MCF 10A (cell line): ENCODE results near the gene LRRC51. TPM values are rescaled to one million over a fixed set of nuclear protein-coding genes. Genes with fewer than 3 reads are reported as not detected.

Source experiments
- BruUV-seq: library from RNA; stranded (reverse); fragments of 400-500 nt; replicated peaks from 2 replicates; lab custom pipeline; 2021; lab: Mats Ljungman, UMichigan
- CTCF ChIA-PET: fragments of 300-600 bp; sonication (Branson Sonifier 250); formaldehyde crosslinking; extraction: SDS; loops from one replicate; lab custom pipeline; 2021; ENCODE audit warnings: antibody characterized with exemption, inconsistent platforms; lab: Yijun Ruan, JAX
- POLR2A ChIA-PET: fragments of 300-600, 350-650 bp; sonication (Branson Sonifier 250); formaldehyde crosslinking; extraction: SDS; loops from one replicate; lab custom pipeline; 2020; ENCODE audit warnings: antibody characterized with exemption, inconsistent platforms; lab: Yijun Ruan, JAX
- DNase-seq: peaks from one replicate; pipeline ENCODE4 v3.0.0-alpha.2; 2018; ENCODE audit not compliant: unreplicated experiment
- H3K27ac Mint-ChIP-seq: one replicate; pipeline ENCODE4 v1.8.0; 2022; ENCODE audit warnings: mild to moderate bottlenecking, low read depth, mixed read lengths; ENCODE audit not compliant: unreplicated experiment
- H3K27me3 Mint-ChIP-seq: one replicate; pipeline ENCODE4 v1.8.0; 2022; ENCODE audit warnings: mixed read lengths; ENCODE audit not compliant: insufficient read depth, unreplicated experiment
- H3K36me3 Mint-ChIP-seq: one replicate; pipeline ENCODE4 v1.8.0; 2022; ENCODE audit warnings: mild to moderate bottlenecking, moderate library complexity, mixed read lengths; ENCODE audit not compliant: insufficient read depth, unreplicated experiment
- H3K4me1 Mint-ChIP-seq: one replicate; pipeline ENCODE4 v1.8.0; 2022; ENCODE audit warnings: mixed read lengths; ENCODE audit not compliant: insufficient read depth, unreplicated experiment
- H3K4me3 Mint-ChIP-seq: one replicate; pipeline ENCODE4 v1.8.0; 2022; ENCODE audit warnings: mild to moderate bottlenecking, moderate library complexity, mixed read lengths; ENCODE audit not compliant: unreplicated experiment
- H3K9me3 Mint-ChIP-seq: one replicate; pipeline ENCODE4 v1.8.0; 2022; ENCODE audit warnings: mixed read lengths; ENCODE audit not compliant: unreplicated experiment
- intact Hi-C: fragments of 100-400 bp; cut with micrococcal nuclease; formaldehyde crosslinking; loops from 2 replicates; pipeline ENCODE4 v1.14.1; 2022
- total RNA-seq: library from RNA; stranded (reverse); gene quantifications from 2 replicates; pipeline ENCODE4 v1.2.3, GENCODE V29; 2022
- TF ChIP-seq, protein P1 (sequence below): fragments of 200-600 bp; IDR thresholded peaks from one replicate; pipeline ENCODE4 v1.8.0; 2022; ENCODE audit warnings: antibody characterized with exemption, mild to moderate bottlenecking; ENCODE audit not compliant: unreplicated experiment

LRRC51 gene
- total RNA-seq, 1 experiment from 2014 or later: 9.5 TPM

DNA sequence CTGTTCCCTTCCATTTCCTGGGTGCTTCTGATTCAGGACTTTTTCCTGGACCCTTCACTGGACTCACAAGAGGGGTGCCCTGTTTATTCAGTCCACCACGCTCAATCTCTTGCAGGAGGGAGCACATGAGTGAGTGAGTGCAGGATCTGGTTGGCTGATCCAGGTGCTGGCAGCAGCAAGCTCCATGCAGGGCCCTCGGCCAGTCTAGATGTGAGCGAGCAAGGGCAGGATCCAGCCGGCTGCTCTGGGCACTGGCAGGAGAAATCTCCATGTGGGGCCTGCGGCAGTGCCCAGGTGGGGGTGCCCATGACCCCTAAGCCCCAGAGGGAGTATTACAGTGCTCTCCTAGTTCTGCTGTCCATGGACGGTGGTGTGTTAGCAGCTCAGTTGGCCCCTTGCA is 43.4 kb downstream of the LRRC51 start:
- Mint-ChIP-seq H3K4me1 (no peaks in the 10 kb centered on the region), H3K27ac (no peak overlapping the region), H3K4me3 (no peak overlapping the region), H3K36me3 (peaks cover 1% of the 10 kb centered on the region), H3K9me3 (no peaks in the 10 kb centered on the region), H3K27me3 (no peaks in the 10 kb centered on the region)
- no peak for DNase-seq
- ChIA-PET CTCF (interaction anchor here (1.0 kb wide), 1 partner anchor 57 kb away, joined by 3 read pairs; no protein-coding TSS in a partner anchor), POLR2A (interaction anchor here (1.2 to 1.4 kb wide), 2 partner anchors 11 to 21 kb away, joined by 3 to 6 read pairs; partner anchors contain the start of gene ANAPC15)
- intact Hi-C loops: no loop called here
- TF ChIP-seq, protein P1, sequence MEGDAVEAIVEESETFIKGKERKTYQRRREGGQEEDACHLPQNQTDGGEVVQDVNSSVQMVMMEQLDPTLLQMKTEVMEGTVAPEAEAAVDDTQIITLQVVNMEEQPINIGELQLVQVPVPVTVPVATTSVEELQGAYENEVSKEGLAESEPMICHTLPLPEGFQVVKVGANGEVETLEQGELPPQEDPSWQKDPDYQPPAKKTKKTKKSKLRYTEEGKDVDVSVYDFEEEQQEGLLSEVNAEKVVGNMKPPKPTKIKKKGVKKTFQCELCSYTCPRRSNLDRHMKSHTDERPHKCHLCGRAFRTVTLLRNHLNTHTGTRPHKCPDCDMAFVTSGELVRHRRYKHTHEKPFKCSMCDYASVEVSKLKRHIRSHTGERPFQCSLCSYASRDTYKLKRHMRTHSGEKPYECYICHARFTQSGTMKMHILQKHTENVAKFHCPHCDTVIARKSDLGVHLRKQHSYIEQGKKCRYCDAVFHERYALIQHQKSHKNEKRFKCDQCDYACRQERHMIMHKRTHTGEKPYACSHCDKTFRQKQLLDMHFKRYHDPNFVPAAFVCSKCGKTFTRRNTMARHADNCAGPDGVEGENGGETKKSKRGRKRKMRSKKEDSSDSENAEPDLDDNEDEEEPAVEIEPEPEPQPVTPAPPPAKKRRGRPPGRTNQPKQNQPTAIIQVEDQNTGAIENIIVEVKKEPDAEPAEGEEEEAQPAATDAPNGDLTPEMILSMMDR: no peak
- no TSS peak for BruUV-seq

DNA sequence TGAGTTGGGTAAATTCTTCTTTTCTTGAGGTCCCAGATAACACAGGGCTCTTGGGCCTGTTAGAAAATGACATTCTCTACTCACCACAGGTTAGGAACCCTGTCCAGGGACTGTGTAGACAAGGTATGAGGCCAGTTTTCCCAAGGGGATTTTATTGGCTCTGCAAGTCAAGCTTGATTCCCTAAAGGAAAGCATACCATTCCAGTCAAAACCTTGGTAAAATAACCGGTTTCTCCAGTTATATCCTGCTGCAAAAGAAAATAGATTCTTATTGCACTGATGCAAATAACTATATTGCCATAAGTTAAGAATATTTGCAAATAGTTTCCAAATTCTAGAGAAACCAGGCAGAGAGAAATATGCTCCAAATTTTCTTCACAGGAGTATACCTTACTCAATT is 45.3 kb downstream of the LRRC51 start:
- DNase-seq: no peak
- intact Hi-C loops: no loop called here
- Mint-ChIP-seq H3K9me3 (no peaks in the 10 kb centered on the region), H3K36me3 (no peaks in the 10 kb centered on the region), H3K4me1 (no peaks in the 10 kb centered on the region), H3K27ac (no peak overlapping the region), H3K4me3 (no peak overlapping the region), H3K27me3 (no peaks in the 10 kb centered on the region)
- CTCF ChIA-PET: interaction anchor here (1.1 to 1.7 kb wide), 3 partner anchors 11 to 57 kb away, joined by 3 to 5 read pairs (median 4); no protein-coding TSS in a partner anchor
- no TSS peak for BruUV-seq
- POLR2A ChIA-PET: interaction anchor here (1.1 to 1.3 kb wide), 2 partner anchors 12 to 15 kb away, joined by 4 read pairs; no protein-coding TSS in a partner anchor
- TF ChIP-seq, protein P1: no peak

DNA sequence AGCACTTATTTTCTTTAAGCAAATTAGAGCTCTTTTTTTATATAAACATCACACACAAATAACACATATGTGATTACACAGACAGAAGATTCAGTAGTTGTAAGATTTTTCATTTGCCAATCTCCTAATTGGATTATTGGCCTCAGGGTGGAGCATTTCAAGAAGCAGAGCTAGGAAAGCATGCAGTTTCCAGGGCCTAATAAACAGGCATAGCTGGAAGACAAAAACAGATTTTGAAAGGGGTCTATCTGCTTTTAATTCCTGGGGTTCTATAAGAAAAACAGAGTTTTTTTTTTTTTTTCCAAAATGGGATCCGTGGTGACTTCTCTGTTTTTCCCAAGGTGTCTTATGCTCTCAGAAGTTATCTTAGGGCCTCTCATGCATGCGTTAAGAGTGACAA is 47.3 kb downstream of the LRRC51 start:
- no peak overlapping the region for H3K4me3 Mint-ChIP-seq
- CTCF ChIA-PET: interaction anchor here (0.6 to 2.1 kb wide), 3 partner anchors 16 to 115 kb away, joined by 3 to 7 read pairs (median 6); no protein-coding TSS in a partner anchor

DNA sequence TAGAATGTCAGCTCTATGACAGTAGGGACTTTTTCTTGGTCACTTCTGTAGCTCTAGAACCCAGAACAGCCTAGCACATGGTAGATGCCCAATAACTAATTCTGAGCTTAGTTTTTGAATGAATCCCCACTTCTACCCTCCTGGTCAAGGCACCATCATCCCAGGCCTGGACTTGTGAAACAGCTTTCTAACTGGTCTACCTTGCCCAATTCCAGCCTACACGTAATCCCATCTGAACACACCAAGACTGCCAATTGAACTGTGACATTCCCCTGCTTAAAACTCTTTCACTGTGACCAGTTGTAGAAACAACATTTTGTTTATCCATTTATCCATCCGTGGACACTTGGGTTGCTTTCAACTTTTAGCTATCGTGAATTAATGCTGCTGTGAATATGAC is 48.7 kb downstream of the LRRC51 start:
- H3K4me1 Mint-ChIP-seq: no peaks in the 10 kb centered on the region
- intact Hi-C loops: no loop called here
- DNase-seq: no peak
- H3K27me3 Mint-ChIP-seq: no peaks in the 10 kb centered on the region
- no TSS peak for BruUV-seq
- H3K27ac Mint-ChIP-seq: no peak overlapping the region
- POLR2A ChIA-PET: interaction anchor here (0.8 to 1.3 kb wide), 2 partner anchors 14 to 16 kb away, joined by 4 read pairs; partner anchors contain the start of gene ANAPC15
- H3K4me3 Mint-ChIP-seq: no peak overlapping the region
- TF ChIP-seq, protein P1: no peak
- CTCF ChIA-PET: interaction anchor here (0.6 to 1.3 kb wide), 2 partner anchors 11 to 14 kb away, joined by 5 to 6 read pairs; no protein-coding TSS in a partner anchor
- no peaks in the 10 kb centered on the region for H3K36me3 Mint-ChIP-seq
- no peaks in the 10 kb centered on the region for H3K9me3 Mint-ChIP-seq

More for the DNA sequence above, 47.3 kb downstream of the LRRC51 start:
- POLR2A ChIA-PET: interaction anchor here (0.6 to 1.9 kb wide), 5 partner anchors 12 to 52 kb away, joined by 3 to 8 read pairs (median 3); partner anchors contain the start of gene ANAPC15
- no peaks in the 10 kb centered on the region for H3K36me3 Mint-ChIP-seq
- intact Hi-C loops: no loop called here
- no peaks in the 10 kb centered on the region for H3K9me3 Mint-ChIP-seq
- no peaks in the 10 kb centered on the region for H3K4me1 Mint-ChIP-seq
- no peak overlapping the region for H3K27ac Mint-ChIP-seq
- BruUV-seq: no TSS peak
- DNase-seq: no peak
- TF ChIP-seq, protein P1: no peak
- no peaks in the 10 kb centered on the region for H3K27me3 Mint-ChIP-seq
